ENCODE results near the gene ALMS1.
"Not testable (repeated sequence)": the region's sequence is repeated elsewhere in the genome, so short reads cannot be mapped to it uniquely, and the experiment has no call there.

The ALMS1 gene

GRCh38 chr2:73624036-73624435 is 238.4 kb downstream of the ALMS1 start:
- DNase-seq = not testable (repeated sequence)

- DNase-seq = not testable (repeated sequence)
These were observed 239.0 kb downstream of the ALMS1 start for GRCh38 chr2:73624625-73625024.

GRCh38 chr2:73626237-73626636 is 240.6 kb downstream of the ALMS1 start:
- not testable (repeated sequence) for DNase-seq

- DNase-seq = not testable (repeated sequence)
These were observed 242.9 kb downstream of the ALMS1 start for GRCh38 chr2:73628493-73628892.

- not testable (repeated sequence) for DNase-seq
These were observed 245.1 kb downstream of the ALMS1 start for GRCh38 chr2:73630662-73631266.

- DNase-seq = not testable (repeated sequence)
These were observed 251.3 kb downstream of the ALMS1 start for GRCh38 chr2:73636977-73637376.

GRCh38 chr2:73638429-73638828 is 252.8 kb downstream of the ALMS1 start:
- no peak for DNase-seq

GRCh38 chr2:73640511-73640911 is 254.9 kb downstream of the ALMS1 start:
- no peak for DNase-seq

GRCh38 chr2:73640946-73641766 is 255.5 kb downstream of the ALMS1 start:
- DNase-seq = no peak

GRCh38 chr2:73641767-73642062 is 256.1 kb downstream of the ALMS1 start:
- no peak for DNase-seq

- DNase-seq = no peak
These were observed 256.8 kb downstream of the ALMS1 start, which contains the start of gene NAT8 for GRCh38 chr2:73642338-73643018. NAT8 (minus strand) TSS chr2:73642422; CDS start chr2:73641628, 794 bp downstream.

GRCh38 chr2:73647690-73648089 is 262.1 kb downstream of the ALMS1 start:
- DNase-seq = not testable (repeated sequence)

- no peak for DNase-seq
These were observed 266.1 kb downstream of the ALMS1 start for GRCh38 chr2:73651591-73652230.

- no peak for DNase-seq
These were observed 266.7 kb downstream of the ALMS1 start for GRCh38 chr2:73652348-73652747.

GRCh38 chr2:73654175-73654574 is 268.5 kb downstream of the ALMS1 start:
- DNase-seq = no peak

Data from activated gamma-delta T cell treated with Interleukin-2 at 50 U/mL for 16 hours (primary cell).